Erythroblast (primary cell): ENCODE results near the gene NHLRC2.

Experiments
- GATA1 ChIP-seq: IDR thresholded peaks from 2 replicates; pipeline ENCODE4 v1.6.1; 2011; ENCODE audit warnings: low read depth, mild to moderate bottlenecking, control low read depth, low read length, moderate library complexity
- POLR2A ChIP-seq: IDR thresholded peaks from 2 replicates; pipeline ENCODE4 v1.6.1; 2011; ENCODE audit warnings: mild to moderate bottlenecking, low read length

- no peak for TF ChIP-seq POLR2A
- TF ChIP-seq GATA1, result no peak
These were observed 13.4 kb downstream of the NHLRC2 start for GRCh38 chr10:113867904-113868303.
